Measurements from ENCODE around the gene HAS3. TPM values are rescaled to one million over a fixed set of nuclear protein-coding genes. Genes with fewer than 3 reads are reported as not detected.

Gene HAS3
- total RNA-seq, 3 donors from 2014 or later: 4.6 to 19.4 (median 15.0) TPM

DNA sequence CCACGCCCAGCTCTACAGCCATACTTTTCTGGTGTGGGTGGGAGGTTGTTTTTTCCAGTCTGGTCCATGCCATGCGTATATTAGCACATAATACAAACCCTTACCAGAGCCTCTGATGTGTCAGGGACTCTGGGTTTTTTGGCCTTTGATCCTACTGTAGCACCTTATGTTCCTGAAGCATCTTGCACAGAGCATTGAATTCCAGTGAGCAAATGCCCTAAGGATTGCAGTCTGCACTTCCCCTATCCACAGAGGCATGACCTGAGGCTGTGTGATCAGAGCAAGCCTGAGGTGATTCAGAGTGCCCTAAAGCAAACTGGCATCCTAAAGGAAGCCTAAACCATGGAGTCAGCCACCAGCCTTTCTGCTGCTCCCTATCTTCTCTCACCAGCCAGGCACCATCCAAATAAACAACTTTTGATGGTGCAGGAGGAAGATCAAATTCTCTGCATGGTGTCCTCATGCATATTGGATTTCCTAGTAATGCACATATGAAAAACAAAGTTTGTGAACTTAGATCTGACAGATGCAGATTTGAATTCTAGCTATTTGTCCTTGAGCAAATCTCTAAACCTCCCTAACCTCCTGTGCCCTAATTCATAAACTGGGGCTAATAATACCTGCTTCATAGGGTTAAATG, 41.2 kb upstream of the HAS3 start:
- TF ChIP-seq, protein P1, sequence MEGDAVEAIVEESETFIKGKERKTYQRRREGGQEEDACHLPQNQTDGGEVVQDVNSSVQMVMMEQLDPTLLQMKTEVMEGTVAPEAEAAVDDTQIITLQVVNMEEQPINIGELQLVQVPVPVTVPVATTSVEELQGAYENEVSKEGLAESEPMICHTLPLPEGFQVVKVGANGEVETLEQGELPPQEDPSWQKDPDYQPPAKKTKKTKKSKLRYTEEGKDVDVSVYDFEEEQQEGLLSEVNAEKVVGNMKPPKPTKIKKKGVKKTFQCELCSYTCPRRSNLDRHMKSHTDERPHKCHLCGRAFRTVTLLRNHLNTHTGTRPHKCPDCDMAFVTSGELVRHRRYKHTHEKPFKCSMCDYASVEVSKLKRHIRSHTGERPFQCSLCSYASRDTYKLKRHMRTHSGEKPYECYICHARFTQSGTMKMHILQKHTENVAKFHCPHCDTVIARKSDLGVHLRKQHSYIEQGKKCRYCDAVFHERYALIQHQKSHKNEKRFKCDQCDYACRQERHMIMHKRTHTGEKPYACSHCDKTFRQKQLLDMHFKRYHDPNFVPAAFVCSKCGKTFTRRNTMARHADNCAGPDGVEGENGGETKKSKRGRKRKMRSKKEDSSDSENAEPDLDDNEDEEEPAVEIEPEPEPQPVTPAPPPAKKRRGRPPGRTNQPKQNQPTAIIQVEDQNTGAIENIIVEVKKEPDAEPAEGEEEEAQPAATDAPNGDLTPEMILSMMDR (IDR thresholded peaks at IDR 0.05): no peak
- intact Hi-C loops (cut with DNase I, micrococcal nuclease): no loop called here
- ATAC-seq: no peak
- Histone ChIP-seq H3K9me3 (no peaks in the 10 kb centered on the region), H3K36me3 (ENCODE audit: low read depth) (no peaks in the 10 kb centered on the region), H3K4me3 (no peak overlapping the region), H3K4me1 (ENCODE audit: low read depth) (no peaks in the 10 kb centered on the region)
- DNase-seq: no peak

- Histone ChIP-seq H3K36me3 (ENCODE audit: low read depth) (no peaks in the 10 kb centered on the region), H3K4me3 (no peak overlapping the region), H3K9me3 (no peaks in the 10 kb centered on the region), H3K4me1 (ENCODE audit: low read depth) (no peaks in the 10 kb centered on the region)
- ATAC-seq: no peak
- no peak for DNase-seq
- intact Hi-C loops (cut with DNase I, micrococcal nuclease): no loop called here
- TF ChIP-seq, protein P1 (IDR thresholded peaks at IDR 0.05): no peak
Measured at GRCh38 chr16:69064764-69065313, 40.6 kb upstream of the HAS3 start.

DNA sequence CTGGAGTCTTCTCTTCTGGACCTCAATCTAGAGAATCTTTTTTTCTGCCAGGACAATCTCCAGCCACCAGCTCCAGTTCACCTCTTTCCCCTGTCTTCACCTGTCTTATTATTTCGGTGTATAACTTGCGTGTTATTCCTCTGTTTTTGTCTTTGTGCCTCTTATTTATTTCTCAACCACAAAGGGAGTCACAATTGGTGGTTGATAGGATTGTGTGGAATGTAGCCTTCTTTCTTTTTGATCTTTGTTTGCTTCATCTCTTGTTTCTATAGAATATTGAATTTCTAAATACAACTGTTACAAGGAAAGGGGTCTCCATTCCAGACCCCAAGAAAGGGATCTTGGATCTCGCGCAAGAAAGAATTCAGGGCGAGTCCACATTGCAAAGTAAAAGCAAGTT, 35.9 kb upstream of the HAS3 start:
- no peak for ATAC-seq
- DNase-seq: no peak
- TF ChIP-seq, protein P1 (IDR thresholded peaks at IDR 0.05): no peak
- Histone ChIP-seq H3K36me3 (ENCODE audit: low read depth) (no peaks in the 10 kb centered on the region), H3K4me1 (ENCODE audit: low read depth) (no peaks in the 10 kb centered on the region), H3K9me3 (no peaks in the 10 kb centered on the region), H3K4me3 (no peak overlapping the region)
- intact Hi-C loops (cut with DNase I, micrococcal nuclease): no loop called here

DNA sequence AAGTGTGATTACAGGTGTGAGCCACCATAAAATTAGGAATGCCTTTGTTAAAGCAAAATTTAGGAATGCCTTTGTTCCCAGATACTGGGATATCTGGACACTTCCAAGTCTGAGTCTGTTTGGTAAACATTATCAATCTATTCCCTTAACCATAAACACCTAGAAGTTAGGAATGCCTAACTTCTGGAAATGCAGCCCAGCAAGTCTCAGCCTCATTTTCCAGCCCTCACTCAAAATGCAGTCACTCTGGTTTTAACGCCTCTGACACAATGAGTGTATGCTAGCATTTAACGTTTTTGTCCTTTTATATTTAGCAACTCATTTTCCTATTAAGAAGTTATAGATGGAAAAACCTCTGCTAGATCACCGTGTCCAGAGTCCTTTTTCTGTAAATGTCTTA, 34.4 kb upstream of the HAS3 start:
- DNase-seq (no peak), ATAC-seq (no peak)
- H3K9me3 ChIP-seq: no peaks in the 10 kb centered on the region
- no peaks in the 10 kb centered on the region for H3K36me3 ChIP-seq (ENCODE audit: low read depth)
- TF ChIP-seq, protein P1 (IDR thresholded peaks at IDR 0.05): no peak
- no peaks in the 10 kb centered on the region for H3K4me1 ChIP-seq (ENCODE audit: low read depth)
- intact Hi-C loops (cut with DNase I, micrococcal nuclease): no loop called here
- H3K4me3 ChIP-seq: no peak overlapping the region

DNA sequence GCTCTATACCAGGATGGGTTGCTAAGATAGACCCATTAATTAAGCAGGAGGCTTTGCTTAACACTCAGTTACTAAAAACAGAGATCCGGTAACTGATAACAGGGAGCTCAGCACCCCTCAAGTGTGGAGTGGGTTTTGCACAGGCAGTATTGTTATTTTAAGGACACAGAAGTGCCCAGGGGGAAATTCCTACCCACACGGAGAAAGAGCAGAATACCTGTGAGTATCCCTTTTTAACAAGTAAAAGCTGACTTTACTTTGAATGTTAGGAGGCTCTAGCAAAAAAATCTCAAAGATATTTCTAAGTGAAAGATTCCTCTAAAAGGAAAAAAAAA, 32.8 kb upstream of the HAS3 start:
- no peak overlapping the region for H3K4me3 ChIP-seq
- ATAC-seq (no peak), DNase-seq (no peak)
- no peaks in the 10 kb centered on the region for H3K36me3 ChIP-seq (ENCODE audit: low read depth)
- H3K9me3 ChIP-seq: no peaks in the 10 kb centered on the region
- H3K4me1 ChIP-seq (ENCODE audit: low read depth): no peaks in the 10 kb centered on the region
- TF ChIP-seq, protein P1 (IDR thresholded peaks at IDR 0.05): no peak
- intact Hi-C loops (cut with DNase I, micrococcal nuclease): no loop called here
